OCI-LY7 (cell line): ENCODE data around the gene PHYKPL. TPM values are rescaled to one million over a fixed set of nuclear protein-coding genes. Genes with fewer than 3 reads are reported as not detected.
A peak's percentile ranks its signal among the peaks of the same experiment; 100 is the strongest.

Experiments used
- BruUV-seq: library from RNA; stranded (reverse); fragments of 400-500 nt; replicated peaks from 2 replicates; lab custom pipeline; 2021; lab: Mats Ljungman, UMichigan
- CTCF ChIA-PET: fragments of 300-600 bp; sonication (Branson Sonifier 250); formaldehyde crosslinking; loops from one replicate; lab custom pipeline; 2022; ENCODE audit warnings: antibody characterized with exemption; ENCODE audit not compliant: unreplicated experiment; lab: Charles Lee
- POLR2A ChIA-PET: fragments of 300-600 bp; sonication (Branson Sonifier 250); formaldehyde crosslinking; loops from one replicate; lab custom pipeline; 2022; ENCODE audit warnings: antibody characterized with exemption; lab: Charles Lee
- DNase-seq: peaks from one replicate; pipeline ENCODE4 v3.0.0-alpha.2; 2015; ENCODE audit warnings: low spot score
- H2AFZ ChIP-seq: fragments of 200-600 bp; sonication (generic), shearing (Covaris generic); 2 replicates; pipeline ENCODE4 v1.6.1; 2014; ENCODE audit warnings: mild to moderate bottlenecking, antibody characterized with exemption, low read length, moderate library complexity
- H3K27ac ChIP-seq: fragments of 200-600 bp; sonication (generic); 2 replicates; pipeline ENCODE4 v1.5.1; 2014; ENCODE audit warnings: mixed run types, low read depth, mild to moderate bottlenecking, moderate library complexity, low read length, inconsistent platforms; ENCODE audit not compliant: poor library complexity, severe bottlenecking
- H3K36me3 ChIP-seq: fragments of 200-600 bp; sonication (generic); 2 replicates; pipeline ENCODE4 v1.6.1; 2014; ENCODE audit warnings: mild to moderate bottlenecking, antibody characterized with exemption, low read length, moderate library complexity, mixed read lengths; ENCODE audit not compliant: insufficient read depth
- H3K4me1 ChIP-seq: fragments of 200-600 bp; sonication (generic); 2 replicates; pipeline ENCODE4 v1.5.1; 2014; ENCODE audit warnings: mild to moderate bottlenecking, low read length; ENCODE audit not compliant: insufficient read depth, poor library complexity, severe bottlenecking
- H3K4me2 ChIP-seq: fragments of 200-600 bp; sonication (generic); 2 replicates; pipeline ENCODE4 v1.6.1; 2014; ENCODE audit warnings: mild to moderate bottlenecking, low read length
- H3K4me3 ChIP-seq: fragments of 200-600 bp; sonication (generic); 2 replicates; pipeline ENCODE4 v1.5.1; 2014; ENCODE audit warnings: mild to moderate bottlenecking, low read depth, low read length; ENCODE audit not compliant: poor library complexity, severe bottlenecking
- H3K79me2 ChIP-seq: fragments of 200-600 bp; sonication (generic); 2 replicates; pipeline ENCODE4 v1.6.1; 2016; ENCODE audit warnings: low read depth, mild to moderate bottlenecking, low read length, moderate library complexity, mixed read lengths; ENCODE audit not compliant: insufficient read depth
- H3K9me2 ChIP-seq: fragments of 200-600 bp; sonication (generic); 2 replicates; pipeline ENCODE4 v1.6.1; 2016; ENCODE audit warnings: mild to moderate bottlenecking, low read length, mixed read lengths; ENCODE audit not compliant: insufficient read depth
- H3K9me3 ChIP-seq: fragments of 200-600 bp; sonication (generic); 2 replicates; pipeline ENCODE4 v1.6.1; 2014; ENCODE audit warnings: mild to moderate bottlenecking, mixed run types, low read length, mixed read lengths
- H4K20me1 ChIP-seq: fragments of 200-600 bp; sonication (generic); 2 replicates; pipeline ENCODE4 v1.6.1; 2014; ENCODE audit warnings: mild to moderate bottlenecking, antibody characterized with exemption, low read length, moderate library complexity, mixed read lengths; ENCODE audit not compliant: insufficient read depth
- CTCF ChIP-seq: fragments of 200-600 bp; sonication (generic); conservative IDR thresholded peaks from 2 replicates; pipeline ENCODE4 v1.5.1; 2014; ENCODE audit warnings: mild to moderate bottlenecking, antibody characterized with exemption, low read length, moderate library complexity, mixed read lengths
- EZH2phosphoT487 ChIP-seq: fragments of 200-600 bp; sonication (generic); IDR thresholded peaks from 2 replicates; pipeline ENCODE4 v1.6.1; 2018; ENCODE audit warnings: low read depth, borderline replicate concordance, mild to moderate bottlenecking, mixed run types, antibody characterized with exemption, low read length, moderate library complexity, mixed read lengths
- intact Hi-C: fragments of 100-400 bp; cut with micrococcal nuclease; formaldehyde crosslinking; loops from one replicate; pipeline ENCODE4 v1.10.0; 2022; ENCODE audit not compliant: unreplicated experiment
- total RNA-seq, 2 experiments: library from RNA; depleted of rRNA in 1 of 2; stranded (reverse); fragments of >200 nt in 1 of 2; shearing (Covaris generic) in 1 of 2; gene quantifications; 2 replicates each; pipeline ENCODE4 v1.2.3, GENCODE V29; 2014 to 2022

Gene PHYKPL
- total RNA-seq, 2 experiments from 2014 or later, result 86.3 to 146 TPM

DNA sequence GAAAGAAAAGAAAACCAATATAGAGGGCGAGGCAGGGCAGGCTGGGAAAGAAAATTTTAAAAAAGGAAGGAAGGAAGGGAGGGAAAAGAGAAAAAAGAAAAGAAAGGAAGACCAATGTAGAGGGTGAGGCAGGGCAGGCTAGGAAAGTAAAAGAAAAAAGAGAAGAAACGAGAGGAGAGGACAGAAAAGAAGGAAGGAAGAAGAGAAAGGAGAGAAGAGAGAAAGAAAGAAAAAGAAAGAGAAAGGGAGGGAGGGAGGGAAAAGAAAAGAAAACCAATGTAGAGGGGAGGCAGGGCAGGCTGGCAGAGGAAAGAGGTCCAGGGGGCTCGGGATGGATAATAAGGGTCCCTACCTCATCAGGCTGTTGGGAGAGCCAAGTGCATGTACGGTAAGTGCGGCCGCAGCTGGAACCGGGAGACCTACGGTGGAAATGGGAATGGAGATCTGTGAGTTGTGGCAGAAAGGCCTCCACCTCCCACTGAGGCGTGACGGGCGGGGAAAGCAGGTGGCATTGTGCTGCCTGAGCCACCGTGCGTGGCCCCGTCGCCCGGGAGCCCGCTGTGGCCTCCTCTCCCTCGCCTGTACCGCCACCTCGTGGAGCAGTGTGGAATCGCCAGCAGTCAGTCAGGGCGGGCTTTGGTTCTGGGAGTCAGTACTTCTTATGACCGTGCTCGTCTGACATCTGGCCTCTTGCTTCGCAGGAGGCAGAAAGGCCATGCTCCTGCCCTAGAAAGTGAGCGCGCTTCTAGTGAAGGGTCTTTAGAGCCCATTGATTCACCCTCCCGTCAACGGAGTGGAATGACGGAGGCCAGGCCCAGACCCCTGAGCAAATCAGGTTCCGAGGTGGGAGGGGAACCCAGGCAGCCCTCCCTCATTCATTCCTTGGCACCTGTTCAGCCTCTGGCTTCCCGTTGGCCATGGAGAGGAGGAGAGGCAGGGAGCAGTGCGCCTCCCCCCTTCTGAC, 68.5 kb downstream of the PHYKPL start:
- peak overlapping the region; percentile 69 for H3K4me2 ChIP-seq
- intact Hi-C loops, result loop anchor here (1.0 to 10.0 kb wide), 5 partner anchors 18 to 559 kb away; partner anchors contain the start of gene B4GALT7
- peak; percentile 90 for DNase-seq
- TF ChIP-seq CTCF (peak; percentile 98), EZH2phosphoT487 (no peak)
- no peaks in the 10 kb centered on the region for H3K9me2 ChIP-seq
- no TSS peak for BruUV-seq
- peak overlapping the region; percentile 38 for H3K4me3 ChIP-seq
- peaks cover 30% of the 10 kb centered on the region for H3K4me1 ChIP-seq
- H3K9me3 ChIP-seq, result no peaks in the 10 kb centered on the region
- ChIA-PET CTCF (interaction anchor here (3.3 kb wide), 1 partner anchor 89 kb away, joined by 23 read pairs; no protein-coding TSS in a partner anchor), POLR2A (interaction anchor here (0.8 kb wide), 1 partner anchor 11 kb away, joined by 4 read pairs; the partner anchor contains the start of gene NHP2)
- no peaks in the 10 kb centered on the region for H4K20me1 ChIP-seq
- no peaks in the 10 kb centered on the region for H3K36me3 ChIP-seq
- H2AFZ ChIP-seq, result peak overlapping the region; percentile 94
- no peaks in the 10 kb centered on the region for H3K79me2 ChIP-seq
- no peak overlapping the region for H3K27ac ChIP-seq

- no peak for TF ChIP-seq CTCF
- TF ChIP-seq EZH2phosphoT487, result no peak
- no TSS peak for BruUV-seq
- Histone ChIP-seq H3K36me3 (no peaks in the 10 kb centered on the region), H3K27ac (no peak overlapping the region), H3K79me2 (no peaks in the 10 kb centered on the region), H3K4me3 (no peak overlapping the region), H4K20me1 (no peaks in the 10 kb centered on the region), H2AFZ (no peak overlapping the region), H3K4me2 (no peak overlapping the region), H3K9me3 (no peaks in the 10 kb centered on the region), H3K4me1 (peaks cover 25% of the 10 kb centered on the region), H3K9me2 (no peaks in the 10 kb centered on the region)
- DNase-seq, result no peak
- CTCF ChIA-PET, result interaction anchor here (3.3 kb wide), 1 partner anchor 87 kb away, joined by 23 read pairs; no protein-coding TSS in a partner anchor
- intact Hi-C loops, result loop anchor here (5.0 to 10.0 kb wide), 2 partner anchors 180 to 558 kb away; partner anchors contain the start of gene B4GALT7
- POLR2A ChIA-PET, result interaction anchor here (1.4 kb wide), 1 partner anchor 91 kb away, joined by 7 read pairs; no protein-coding TSS in a partner anchor
Measured at GRCh38 chr5:178162481-178162880, 70.1 kb downstream of the PHYKPL start.
